EH (cell line): ENCODE measurements around the gene SENP7.
"Not testable (repeated sequence)": the region's sequence is repeated elsewhere in the genome, so short reads cannot be mapped to it uniquely, and the experiment has no call there.

ENCODE experiments used
- DNase-seq: peaks from one replicate; pipeline ENCODE4 v3.0.0-alpha.2; 2015; ENCODE audit warnings: low read depth

The SENP7 gene

DNA sequence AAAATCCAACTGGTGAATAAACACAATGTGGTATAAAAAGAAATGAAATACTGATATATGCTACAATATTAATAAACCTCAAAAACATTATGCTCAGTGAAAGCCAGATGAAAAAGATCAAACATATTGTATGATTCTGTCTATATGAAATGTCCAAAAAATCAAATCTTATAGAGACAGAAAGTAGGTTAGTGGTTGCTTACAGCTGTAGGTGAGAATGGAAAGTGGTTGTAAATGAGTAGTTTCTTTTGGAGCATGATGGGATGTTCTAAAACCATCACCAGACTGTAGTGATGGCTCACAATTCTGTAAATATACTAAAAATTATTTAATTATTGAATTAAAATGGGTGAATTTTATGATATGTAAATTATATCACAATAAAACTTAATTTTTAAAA lies 58.4 kb downstream of the SENP7 start:
- no peak for DNase-seq

DNA sequence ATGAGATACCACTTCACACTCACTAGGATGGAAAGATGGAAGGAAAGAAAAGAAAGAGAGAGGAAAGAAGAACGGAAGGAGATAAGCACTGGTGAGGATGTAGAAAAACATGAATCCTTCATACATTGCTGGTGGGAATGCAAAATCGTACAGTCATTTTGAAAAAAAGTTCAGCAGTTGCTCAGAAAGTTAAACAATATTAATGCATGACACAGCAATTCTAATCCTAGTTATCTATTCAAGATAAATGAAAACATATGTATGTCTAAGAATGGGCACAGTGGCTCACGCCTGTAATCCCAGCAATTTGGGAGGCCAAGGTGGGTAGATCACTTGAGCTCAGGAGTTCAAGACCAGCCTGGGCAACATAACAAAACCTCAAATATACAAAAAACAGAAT lies 59.1 kb downstream of the SENP7 start:
- peak; percentile 23 for DNase-seq

DNA sequence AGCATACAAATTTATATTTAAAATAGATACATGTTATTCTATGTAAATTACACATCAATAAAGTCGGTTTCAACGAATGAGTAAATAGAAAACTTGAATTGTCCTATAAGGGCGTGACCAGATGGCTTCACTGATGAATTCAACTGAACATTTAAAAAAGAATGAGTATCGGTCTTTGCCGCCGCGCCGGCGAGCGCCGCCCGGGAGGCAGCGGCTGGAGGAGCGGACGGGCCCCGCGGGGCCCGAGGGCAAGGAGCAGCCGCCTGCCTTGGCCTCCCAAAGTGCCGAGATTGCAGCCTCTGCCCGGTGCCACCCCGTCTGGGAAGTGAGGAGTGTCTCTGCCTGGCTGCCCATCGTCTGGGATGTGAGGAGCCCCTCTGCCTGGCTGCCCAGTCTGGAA lies 74.4 kb downstream of the SENP7 start:
- not testable (repeated sequence) for DNase-seq

DNA sequence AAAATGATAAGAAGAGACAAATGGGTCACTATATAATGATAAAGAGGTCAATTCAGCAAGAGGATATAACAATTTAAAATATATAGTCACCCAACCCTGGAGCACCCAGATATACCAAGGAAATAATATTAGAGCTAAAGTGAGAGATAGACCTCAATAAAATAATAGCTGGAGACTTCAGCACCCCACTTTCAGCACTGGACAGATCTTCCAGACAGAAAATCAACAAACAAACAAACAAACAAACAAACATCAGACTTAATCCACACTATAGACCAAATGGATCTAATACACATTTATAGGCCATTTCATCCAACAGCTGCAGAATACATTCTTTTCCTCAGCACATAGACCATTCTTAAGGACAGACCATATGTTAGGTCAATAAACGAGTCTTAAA lies 79.4 kb downstream of the SENP7 start:
- DNase-seq: no peak

DNA sequence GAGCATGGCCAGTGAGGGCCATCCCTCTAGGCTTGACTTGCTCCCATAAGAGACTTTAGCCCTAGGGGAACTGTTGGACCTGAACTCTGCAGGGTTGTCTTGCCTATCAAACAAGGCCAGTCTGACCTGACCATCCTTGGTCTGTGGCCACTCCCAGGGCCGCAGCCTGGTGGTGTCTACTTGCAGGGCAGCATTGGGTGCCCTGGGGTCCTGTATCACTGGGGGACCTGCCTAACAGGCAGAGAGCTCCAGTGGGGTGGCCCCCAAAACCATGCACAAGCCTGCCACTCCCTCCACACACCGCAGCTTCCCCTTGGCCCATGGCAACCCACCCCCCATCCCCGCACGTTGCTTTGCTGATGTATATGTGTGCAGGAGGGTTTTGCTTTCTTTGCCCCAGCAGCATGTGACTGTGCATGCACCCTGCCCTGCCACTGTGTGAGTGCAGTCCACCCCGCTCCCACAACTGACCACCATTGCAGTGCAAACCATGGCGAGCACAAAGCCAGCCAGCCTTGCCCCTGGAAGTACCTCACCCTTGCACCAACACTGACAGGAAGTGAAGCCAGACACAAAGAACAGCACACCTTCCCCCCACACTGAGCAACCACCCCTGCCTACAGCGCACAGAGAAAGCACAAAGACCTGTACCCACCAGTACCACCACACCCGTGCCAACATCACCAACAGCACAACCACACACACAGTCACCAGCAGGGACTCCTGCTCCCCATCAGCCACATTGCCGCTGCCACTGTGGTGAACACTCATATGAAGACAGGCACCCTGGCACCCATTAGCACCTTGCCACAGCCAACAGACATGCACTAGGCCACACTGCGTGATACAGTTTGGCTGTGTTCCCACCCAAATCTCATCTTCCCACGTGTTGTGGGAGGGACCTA lies 88.8 kb downstream of the SENP7 start:
- no peak for DNase-seq

DNA sequence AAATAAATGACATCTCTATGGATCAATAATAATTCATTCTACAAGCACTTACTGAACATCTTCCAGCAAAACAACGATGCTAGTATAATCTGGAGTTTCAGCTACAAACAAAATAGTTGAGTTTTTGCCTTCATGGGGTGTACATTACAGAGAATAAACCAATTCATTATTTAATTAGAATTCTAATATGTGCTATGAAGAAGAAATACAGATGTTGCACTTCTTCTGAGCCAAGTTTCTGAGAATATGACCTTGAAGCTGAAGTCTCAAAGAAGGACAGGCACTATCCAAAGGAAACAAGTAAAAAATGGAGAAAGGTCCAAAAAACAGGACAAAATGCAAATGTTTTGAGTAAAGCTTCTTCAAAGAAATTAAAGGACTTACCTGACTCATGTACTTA lies 94.2 kb downstream of the SENP7 start:
- no peak for DNase-seq

DNA sequence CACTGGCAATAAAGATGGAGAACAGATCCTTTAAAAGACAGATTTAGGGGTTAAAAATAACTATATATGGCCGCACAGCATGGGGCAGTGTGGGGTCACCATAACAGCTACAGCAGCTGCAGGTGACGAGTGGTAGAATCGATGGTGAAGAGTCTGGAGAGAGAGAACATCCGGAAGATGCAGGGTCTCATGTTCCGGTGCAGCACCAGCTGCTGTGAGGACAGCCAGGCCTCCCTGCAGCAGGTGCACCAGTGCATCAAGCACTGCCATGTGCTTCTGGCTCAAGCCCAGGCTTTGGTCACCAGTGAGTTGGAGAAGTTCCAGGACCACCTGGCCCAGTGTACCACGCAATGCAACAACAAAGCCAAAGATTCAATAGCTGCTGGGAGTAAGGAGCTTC lies 98.9 kb downstream of the SENP7 start:
- DNase-seq: no peak

DNA sequence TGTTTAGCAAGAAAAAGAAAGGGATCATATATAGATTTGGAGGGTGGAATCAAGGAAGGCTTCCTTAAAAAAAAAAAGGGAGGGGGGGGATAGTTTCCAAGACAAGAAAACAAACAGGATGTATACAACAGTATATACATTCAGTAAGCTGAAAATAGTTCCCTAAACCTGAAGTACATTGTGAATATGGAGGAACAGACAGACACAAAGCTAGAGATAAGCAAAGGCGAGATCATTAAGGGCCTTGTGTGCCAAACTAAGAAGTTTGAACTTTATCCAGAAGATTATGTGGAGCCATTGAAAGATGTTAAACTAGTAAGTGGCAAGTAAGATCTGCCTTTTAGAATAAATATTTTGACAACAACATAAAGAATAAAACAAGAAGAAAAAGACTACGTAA lies 99.4 kb downstream of the SENP7 start:
- DNase-seq: no peak

DNA sequence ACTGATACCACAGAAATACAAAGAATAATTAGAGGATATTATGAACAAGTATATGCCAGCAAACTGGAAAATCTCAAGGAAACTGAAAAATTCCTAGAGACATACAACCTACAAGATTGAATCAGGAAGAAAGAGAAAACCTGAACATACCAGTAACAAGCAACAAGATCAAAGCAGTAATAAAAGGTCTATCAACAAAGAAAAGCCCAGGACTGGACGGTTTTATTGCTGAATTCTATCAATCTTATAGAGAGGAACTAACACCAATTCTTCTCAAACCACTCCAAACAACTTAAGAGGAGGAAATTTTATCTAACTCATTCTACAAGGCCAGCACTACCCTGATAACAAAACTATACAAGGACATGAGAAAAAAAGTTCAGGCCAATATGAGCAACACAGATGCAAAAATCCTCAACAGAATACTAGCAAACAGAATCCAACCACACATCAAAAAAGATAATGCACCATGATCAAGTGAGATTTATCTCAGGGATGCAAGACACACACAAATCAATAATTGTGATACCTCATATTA lies 121.5 kb downstream of the SENP7 start:
- DNase-seq: no peak

DNA sequence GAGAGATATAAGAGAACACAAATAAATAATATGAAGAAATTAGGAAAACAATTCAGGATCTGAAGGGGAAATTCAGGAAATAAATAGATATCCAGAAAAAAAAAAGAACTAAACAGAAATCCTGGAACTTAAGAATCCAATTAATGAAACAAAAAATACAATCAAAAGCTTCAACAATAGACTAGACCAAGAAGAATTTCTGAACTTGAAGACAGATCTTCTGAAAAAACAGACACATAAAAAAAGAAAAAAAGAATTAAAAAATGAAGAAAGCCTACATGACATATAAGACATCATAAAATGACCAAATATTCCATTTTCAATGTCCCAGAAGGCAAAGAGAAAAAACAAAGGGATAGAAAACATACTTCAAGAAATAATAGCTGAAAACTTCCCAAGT lies 124.3 kb downstream of the SENP7 start:
- DNase-seq: no peak

DNA sequence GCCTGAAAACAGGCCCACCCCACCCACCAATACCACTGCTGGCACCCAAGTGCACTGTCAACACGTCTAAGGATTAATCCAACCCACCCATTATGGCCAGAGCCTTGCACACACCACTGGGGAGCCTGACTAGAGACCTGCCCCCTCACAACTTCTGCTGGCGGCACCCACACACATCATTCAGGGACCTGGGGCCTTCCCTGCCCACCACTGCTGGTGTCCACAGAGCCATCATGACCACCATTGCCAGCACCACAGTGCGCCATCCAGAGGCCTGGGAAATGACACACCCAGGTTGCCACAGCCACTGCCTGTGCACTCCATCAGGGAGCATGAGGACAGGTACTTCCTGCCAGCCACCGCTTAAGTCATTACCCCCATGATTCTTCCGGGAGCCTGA lies 125.7 kb downstream of the SENP7 start:
- no peak for DNase-seq

DNA sequence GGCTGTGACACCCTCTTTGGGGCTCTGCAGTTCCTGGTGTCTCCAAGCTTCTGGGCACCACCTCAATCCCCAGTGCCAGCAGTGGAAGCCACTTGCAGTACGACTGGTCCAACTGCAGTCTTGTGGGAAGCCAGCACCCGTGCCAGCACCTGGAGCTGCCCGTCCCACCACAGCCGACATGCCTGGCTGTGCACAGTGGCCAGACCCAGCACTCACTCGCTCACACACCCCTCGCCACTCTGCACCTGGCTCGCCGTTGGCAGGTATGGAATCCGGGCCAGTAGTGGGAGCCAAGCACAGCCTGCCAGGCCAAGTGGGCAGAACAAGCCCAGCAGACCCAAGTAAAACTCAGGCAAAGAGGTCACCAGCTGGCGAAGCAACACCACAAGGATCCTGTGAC lies 128.6 kb downstream of the SENP7 start:
- no peak for DNase-seq

DNA sequence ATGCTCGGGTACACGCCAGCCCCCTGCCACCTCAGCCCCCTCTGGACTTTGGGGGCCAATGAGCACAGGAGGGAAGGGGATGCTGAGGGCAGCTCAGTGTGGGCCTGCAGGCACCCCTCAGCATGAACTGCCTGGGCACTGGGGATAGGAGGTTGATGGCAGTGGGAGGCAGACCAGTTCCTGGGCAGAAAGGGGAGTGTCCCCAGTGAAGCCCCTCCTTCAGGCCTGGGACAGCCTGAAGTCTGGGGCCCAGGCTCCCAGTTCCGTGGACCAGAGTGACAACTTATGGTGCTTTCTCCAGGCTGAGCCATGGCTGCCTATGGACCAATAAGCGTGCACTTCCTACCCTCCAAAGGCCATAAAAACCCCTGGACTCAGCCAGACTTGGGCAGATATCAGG lies 129.4 kb downstream of the SENP7 start:
- DNase-seq: no peak

DNA sequence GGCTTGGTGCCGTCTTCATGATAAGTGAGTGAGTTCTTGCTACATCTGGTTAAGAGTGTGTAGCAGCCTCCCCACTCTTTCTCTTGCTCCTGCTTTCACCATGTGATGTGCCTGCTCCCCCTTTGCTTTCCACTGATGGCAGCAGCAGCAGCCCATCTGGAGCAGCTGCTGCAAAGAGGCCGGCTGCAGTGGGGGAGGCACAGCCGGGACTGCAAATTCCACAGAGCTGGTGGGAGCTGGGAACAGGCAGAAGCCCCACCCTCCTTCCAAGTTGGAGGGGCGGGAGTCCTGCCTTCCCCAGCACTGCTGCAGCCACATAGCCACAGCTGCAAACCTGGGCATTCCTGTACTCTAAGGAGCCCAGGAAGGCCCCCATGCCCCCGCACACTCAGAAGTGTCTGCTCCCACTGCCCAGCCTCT lies 129.8 kb downstream of the SENP7 start:
- DNase-seq: peak; percentile 30

DNA sequence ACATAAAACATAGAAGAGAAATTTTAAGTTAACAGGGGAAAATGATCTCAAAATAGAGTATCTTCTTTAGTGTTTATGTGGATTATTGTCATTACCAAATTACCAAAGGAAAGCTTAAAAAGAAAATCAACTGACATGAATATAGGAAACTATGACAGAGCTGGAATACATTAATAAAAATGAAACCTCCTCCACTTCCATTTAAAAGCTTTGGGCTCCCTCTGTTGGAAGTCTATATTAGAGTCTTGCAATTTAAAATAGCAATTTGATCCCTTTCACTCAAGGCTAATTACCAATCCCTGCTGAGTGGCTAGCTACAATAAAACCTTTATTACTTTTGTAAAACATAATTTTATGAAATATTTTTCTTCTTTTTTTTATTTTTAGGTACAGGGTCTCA lies 131.2 kb downstream of the SENP7 start:
- peak; percentile 63 for DNase-seq

DNA sequence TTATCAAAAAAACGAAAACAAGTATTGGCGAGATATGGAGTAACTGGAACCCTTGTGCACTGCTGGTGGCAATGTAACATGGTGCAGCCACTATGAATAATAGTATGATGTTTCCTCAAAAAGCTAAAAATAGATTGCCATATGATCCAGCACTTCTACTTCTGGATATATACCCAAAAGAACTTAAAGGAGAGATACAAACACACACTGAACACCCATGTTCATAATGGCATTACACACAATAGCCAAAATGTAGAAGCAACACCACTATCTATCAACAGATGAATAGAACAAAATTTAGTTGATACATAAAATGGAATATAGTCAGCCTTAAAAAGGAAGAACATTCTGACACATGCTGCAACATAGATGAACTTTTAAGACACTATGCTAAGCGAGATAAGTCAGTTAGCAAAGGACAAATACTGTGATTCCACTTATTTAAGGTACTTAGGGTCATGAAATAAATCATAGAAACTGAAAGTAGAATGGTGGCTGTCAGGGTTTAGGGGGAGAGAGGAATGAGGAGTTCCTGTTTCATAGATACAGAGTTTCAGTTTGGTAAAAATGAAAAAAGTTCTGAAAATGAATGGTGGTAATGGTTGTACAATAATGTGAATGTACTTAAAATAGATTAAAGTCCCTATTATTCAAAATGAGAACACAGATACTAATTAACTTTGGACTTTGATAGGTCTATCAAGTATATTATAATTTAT lies 133.2 kb downstream of the SENP7 start:
- peak; percentile 6 for DNase-seq

DNA sequence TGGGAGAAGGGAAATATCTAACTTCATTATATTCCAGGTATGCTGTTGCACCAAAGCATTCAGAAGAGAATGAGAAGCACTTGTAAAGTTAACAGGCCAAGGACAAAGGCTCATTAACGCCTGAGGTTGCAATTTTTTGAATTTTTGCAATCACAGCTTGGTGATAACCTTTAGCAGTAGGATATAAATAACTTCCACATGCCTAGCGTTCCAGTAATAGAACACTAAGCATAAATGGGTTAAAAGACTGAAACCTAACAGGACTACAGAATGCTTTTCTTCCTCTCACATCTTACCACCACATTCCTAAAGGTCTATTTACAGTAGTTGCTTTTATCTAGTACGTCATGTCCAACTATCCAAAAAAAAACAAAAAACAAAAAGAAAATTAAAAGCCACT lies 135.2 kb downstream of the SENP7 start:
- peak; percentile 9 for DNase-seq

DNA sequence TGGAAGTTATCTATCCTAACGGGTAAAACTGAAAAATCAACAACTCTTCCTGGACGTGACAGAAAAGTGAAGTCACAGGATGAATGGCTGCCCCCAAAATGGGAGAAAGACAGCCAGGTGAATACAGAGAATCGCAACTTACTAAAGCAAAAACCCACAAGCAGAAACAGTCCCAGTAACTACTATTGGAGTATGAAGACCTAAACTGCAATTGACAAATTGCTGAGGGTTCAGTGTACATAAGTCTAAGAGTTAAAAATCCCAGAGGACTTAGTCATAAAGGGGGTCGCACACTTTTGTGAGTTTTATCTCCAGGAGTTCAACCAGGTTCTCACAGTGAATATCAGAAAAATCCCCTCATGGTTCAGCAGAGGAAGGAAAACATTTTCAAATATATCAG lies 135.8 kb downstream of the SENP7 start:
- no peak for DNase-seq

DNA sequence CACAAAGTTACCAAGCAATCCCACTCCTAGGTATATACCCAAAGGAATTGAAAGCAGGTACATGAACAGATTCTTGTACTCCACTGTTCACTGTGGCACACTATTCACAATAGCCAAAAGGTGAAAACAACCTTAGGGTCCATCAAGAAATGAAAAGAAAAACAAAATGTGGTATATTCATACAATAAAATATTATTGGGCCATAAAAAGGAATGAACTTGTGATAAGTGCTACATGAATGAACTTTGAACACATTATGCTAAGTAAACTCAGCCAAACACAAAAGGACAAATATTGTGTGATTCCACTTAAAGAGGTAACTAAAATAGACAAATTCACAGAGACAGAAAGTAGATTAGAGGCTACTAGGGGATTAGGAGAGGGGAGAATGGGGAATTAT lies 137.4 kb downstream of the SENP7 start:
- no peak for DNase-seq

DNA sequence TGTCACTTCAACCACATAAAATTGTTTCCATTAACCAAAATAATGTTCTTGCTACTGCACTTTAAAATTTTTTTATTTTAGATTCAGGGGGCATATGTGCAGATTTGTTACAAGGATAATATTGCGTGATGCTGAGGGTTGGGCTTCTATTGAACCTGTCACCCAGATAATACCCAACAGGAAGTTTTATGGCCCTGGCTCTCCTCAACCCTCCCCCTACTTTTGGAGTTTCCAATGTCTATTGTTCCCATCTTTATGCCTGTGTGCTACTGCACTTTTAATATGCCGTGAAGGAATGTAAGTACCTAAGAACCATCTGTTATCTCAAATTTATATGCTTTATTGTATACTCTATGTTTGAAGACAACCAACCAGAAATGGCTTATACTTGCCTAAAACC lies 150.6 kb downstream of the SENP7 start:
- DNase-seq: no peak

DNA sequence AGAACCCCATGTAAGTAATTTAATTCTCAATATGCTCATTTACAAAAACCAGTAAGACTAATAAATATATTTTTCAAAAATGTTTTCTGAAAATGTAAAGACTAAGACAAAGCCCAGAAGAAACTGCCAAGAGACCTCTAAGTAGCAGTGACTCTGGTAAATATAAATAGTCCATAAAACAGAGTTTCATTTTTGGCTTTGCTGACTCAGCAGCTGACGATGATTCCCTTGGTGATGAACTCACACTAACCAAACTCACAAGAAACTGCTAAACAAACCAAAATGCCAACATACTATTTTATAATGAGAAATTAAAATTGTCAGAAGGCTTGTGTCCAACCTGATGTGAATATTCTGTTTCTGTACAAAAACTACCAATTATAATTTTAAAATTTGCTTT lies 161.2 kb downstream of the SENP7 start:
- peak; percentile 11 for DNase-seq

DNA sequence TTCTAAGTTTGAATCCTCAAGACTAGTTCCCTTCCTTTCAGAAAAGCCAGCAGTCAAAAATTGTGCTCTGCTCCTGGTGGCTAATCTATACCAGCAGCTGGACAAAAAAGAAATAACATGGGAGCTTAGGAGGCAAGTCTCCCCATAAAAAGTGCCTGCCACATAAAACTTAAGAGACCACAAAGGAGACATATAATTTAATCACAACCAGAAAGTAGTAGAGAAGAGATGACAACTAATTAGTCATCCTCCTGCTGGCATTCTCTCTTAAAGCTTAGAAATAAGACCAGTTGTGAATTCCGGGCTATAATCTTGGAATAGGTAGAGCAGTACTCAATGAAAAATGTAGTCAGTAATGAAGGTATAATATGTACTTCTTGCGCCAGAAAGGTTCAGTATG lies 172.4 kb downstream of the SENP7 start:
- DNase-seq: peak; percentile 55

DNA sequence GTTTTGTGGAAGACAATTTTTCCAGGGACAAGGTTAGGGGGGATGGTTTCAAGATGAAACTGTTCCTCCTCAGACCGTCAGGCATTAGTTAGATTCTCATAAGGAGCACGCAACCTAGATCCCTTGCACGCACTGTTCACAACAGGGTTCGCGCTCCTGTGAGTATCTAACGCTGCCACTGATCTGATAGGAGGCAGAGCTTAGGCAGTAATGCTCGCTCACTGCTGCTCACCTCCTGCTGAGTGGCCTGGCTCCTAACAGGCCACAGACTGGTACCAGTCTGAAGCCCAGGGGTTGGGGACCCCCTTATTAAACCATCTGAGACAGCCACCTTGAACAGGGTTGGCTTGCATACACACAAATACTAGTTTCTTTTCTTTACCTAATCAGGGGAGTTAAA lies 179.1 kb downstream of the SENP7 start:
- DNase-seq: no peak
